Natural killer cell (primary cell): ENCODE measurements around the gene PTPRA. TPM values are rescaled to one million over a fixed set of nuclear protein-coding genes. Genes with fewer than 3 reads are reported as not detected.

Experiments
- ATAC-seq, 3 donors: fragments of 150-1000 bp in 2 of 3; fragments of 200-7000 bp in 1 of 3; cut with Tn5 transposase; 1 replicate in 1 of 3; 2 replicates in 2 of 3; pipeline ENCODE4 v1.10.0; 2021; ENCODE audit warnings: mild to moderate bottlenecking in 2 of 3, moderate library complexity in 2 of 3
- DNase-seq, 2 donors: peaks; one replicate each; pipeline versions ENCODE4 v3.0.0 to v3.0.0-alpha.2; 2013 to 2021; ENCODE audit warnings: mixed read lengths in 1 of 2
- H3K27ac ChIP-seq: one replicate; pipeline ENCODE4 v1.5.1; 2013; ENCODE audit warnings: mild to moderate bottlenecking, low read length
- H3K27me3 ChIP-seq: one replicate; pipeline ENCODE4 v1.6.1; 2013; ENCODE audit warnings: low read length; ENCODE audit not compliant: control insufficient read depth, insufficient read depth
- H3K36me3 ChIP-seq: one replicate; pipeline ENCODE4 v1.6.1; 2013; ENCODE audit warnings: low read length; ENCODE audit not compliant: control insufficient read depth, insufficient read depth
- H3K4me1 ChIP-seq: one replicate; pipeline ENCODE4 v1.6.1; 2013; ENCODE audit warnings: low read length; ENCODE audit not compliant: control insufficient read depth, insufficient read depth
- H3K4me3 ChIP-seq: one replicate; pipeline ENCODE4 v1.5.1; 2013; ENCODE audit warnings: low read length
- H3K9me3 ChIP-seq: one replicate; pipeline ENCODE4 v1.6.1; 2013; ENCODE audit warnings: low read length; ENCODE audit not compliant: control insufficient read depth, insufficient read depth
- H3K27ac Mint-ChIP-seq, 2 donors: one replicate each; pipeline ENCODE4 v1.8.0; 2022; ENCODE audit warnings: mild to moderate bottlenecking in 2 of 2, mixed read lengths in 2 of 2, moderate library complexity in 1 of 2
- H3K27me3 Mint-ChIP-seq, 2 donors: one replicate each; pipeline ENCODE4 v1.8.0; 2022; ENCODE audit warnings: low read depth in 2 of 2, mixed read lengths in 2 of 2
- H3K36me3 Mint-ChIP-seq: one replicate; pipeline ENCODE4 v1.8.0; 2022; ENCODE audit warnings: mixed read lengths
- H3K4me1 Mint-ChIP-seq, 2 donors: one replicate each; pipeline ENCODE4 v1.8.0; 2022; ENCODE audit warnings: mixed read lengths in 2 of 2
- H3K4me3 Mint-ChIP-seq: one replicate; pipeline ENCODE4 v1.8.0; 2022; ENCODE audit warnings: mild to moderate bottlenecking, moderate library complexity, mixed read lengths
- H3K9me3 Mint-ChIP-seq, 2 donors: one replicate each; pipeline ENCODE4 v1.8.0; 2022; ENCODE audit warnings: mixed read lengths in 2 of 2
- WGBS: methylation state at CpG from one replicate; pipeline ENCODE4 v1.1.7; 2013; ENCODE audit warnings: missing lambda C conversion rate; ENCODE audit not compliant: insufficient coverage; 5-methylcytosine and 5-hydroxymethylcytosine counted together
- intact Hi-C: fragments of 100-400 bp; cut with micrococcal nuclease; formaldehyde crosslinking; loops from one replicate; pipeline ENCODE4 v1.14.2; 2022
- total RNA-seq, 4 donors: library from RNA; stranded (reverse); fragments of 120-200 nt in 1 of 4; gene quantifications; one replicate each; pipeline versions ENCODE4 v1.2.3 to v1.2.4, GENCODE V29; 2013 to 2022
- TF ChIP-seq, protein P1 (sequence below): fragments of 200-600 bp; IDR thresholded peaks from one replicate; pipeline ENCODE4 v1.8.0; 2022; ENCODE audit warnings: antibody characterized with exemption

Gene PTPRA
- total RNA-seq, 3 donors from 2014 or later (not counting 1 experiment from before 2014, with no cell fraction given), result 125 to 172 (median 141) TPM

DNA sequence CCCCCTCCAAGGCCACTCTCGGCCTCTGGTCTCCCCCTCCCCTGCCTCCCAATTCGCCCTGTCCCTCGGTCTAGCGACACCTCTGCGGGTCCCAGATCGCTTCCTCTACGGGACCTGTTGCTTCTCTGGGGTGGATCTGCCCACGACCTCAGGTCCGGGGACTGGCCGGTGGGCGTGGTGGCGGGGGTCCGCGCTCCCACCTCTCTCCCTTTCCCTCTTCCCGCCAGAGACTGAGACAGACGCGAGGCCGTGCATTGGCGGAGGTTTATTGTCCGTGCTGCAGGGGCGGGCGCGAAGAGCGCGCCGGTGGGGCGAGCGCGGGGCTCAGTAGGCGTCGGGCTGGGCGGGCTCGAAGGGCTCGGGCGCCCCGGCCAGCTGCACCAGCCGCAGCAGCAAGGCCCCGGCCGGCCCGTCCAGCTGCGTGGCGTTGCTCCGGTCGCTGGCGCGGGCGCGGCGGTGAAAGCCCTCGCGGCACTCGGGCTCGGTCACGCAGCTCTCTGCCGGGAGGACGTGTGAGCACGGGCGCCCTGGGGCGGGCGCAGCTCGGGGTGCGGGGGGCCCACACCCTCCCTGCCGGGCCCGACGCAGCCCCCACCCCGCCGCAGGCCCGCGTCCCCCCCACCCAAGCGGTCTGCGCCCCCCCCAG, 209.1 kb downstream of the PTPRA start:
- peaks cover 27% of the 10 kb centered on the region for H3K27me3 ChIP-seq
- 2% methylated on average over 66 of the region's 71 CpGs for WGBS

DNA sequence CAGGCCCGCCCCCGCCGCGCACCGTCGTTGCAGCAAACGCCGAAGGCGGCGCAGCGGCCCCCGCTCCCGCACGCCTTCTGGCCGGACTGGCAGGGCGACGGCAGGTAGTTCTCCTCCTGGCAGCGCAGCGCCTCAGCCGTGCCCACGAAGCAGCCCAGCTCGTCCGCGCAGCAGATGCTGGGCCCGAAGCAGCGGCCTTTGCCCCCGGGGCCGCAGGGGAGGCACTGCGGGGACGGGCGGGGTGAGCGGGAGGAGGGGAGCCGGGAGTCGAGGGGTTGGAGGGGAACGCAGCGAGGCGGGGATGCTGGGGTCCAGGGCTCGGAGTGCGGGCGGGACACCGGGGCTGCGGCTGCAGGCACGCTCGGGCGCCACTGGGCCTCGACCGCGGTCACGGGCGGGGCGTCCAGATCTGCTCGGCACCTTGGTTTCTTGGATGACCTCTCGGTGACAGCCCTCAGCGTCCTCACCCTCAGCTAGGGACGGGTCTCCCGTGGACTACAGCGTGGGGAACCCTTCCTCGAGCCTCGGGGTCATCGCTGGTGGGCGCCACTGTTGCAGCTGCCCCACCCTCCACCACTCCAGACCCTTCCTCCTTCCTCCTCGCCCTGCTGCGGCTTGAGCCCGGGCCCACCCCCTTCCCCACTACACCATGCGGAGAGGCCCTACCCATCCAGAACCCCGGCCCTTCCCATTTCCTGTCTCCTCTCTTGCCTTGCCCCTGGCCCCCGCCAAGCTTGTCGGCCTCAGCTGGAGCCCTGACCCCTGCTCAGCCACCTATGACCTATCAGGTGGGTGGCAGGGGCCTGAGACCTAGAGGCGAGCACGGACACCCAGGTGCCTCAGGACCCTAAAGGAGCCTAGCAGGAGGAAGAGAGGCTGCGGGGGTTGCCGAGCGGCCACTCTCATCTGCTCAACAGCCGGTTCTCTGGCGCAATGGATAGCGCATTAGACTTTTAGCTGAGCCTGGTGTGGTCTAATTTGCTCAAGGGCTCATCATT, 210.0 kb downstream of the PTPRA start:
- H3K9me3 ChIP-seq, result no peaks in the 10 kb centered on the region
- TF ChIP-seq, protein P1, sequence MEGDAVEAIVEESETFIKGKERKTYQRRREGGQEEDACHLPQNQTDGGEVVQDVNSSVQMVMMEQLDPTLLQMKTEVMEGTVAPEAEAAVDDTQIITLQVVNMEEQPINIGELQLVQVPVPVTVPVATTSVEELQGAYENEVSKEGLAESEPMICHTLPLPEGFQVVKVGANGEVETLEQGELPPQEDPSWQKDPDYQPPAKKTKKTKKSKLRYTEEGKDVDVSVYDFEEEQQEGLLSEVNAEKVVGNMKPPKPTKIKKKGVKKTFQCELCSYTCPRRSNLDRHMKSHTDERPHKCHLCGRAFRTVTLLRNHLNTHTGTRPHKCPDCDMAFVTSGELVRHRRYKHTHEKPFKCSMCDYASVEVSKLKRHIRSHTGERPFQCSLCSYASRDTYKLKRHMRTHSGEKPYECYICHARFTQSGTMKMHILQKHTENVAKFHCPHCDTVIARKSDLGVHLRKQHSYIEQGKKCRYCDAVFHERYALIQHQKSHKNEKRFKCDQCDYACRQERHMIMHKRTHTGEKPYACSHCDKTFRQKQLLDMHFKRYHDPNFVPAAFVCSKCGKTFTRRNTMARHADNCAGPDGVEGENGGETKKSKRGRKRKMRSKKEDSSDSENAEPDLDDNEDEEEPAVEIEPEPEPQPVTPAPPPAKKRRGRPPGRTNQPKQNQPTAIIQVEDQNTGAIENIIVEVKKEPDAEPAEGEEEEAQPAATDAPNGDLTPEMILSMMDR, result no peak
- H3K27ac Mint-ChIP-seq, result peak overlapping the region in 1 of 2 donors; percentile 21
- ATAC-seq, result peak; percentile 33 to 51 (median 49)
- H3K4me3 Mint-ChIP-seq, result peak overlapping the region; percentile 59
- H3K4me3 ChIP-seq, result no peak overlapping the region
- H3K27me3 Mint-ChIP-seq, result peaks cover 49 to 54% of the 10 kb centered on the region in 2 donors
- no peaks in the 10 kb centered on the region for H3K9me3 Mint-ChIP-seq
- no peaks in the 10 kb centered on the region for H3K36me3 ChIP-seq
- peaks cover 0 to 6% of the 10 kb centered on the region in 2 donors for H3K4me1 Mint-ChIP-seq
- H3K27me3 ChIP-seq, result peaks cover 24% of the 10 kb centered on the region
- H3K27ac ChIP-seq, result no peak overlapping the region
- DNase-seq, result no peak
- H3K4me1 ChIP-seq, result peaks cover 13% of the 10 kb centered on the region
- H3K36me3 Mint-ChIP-seq, result no peaks in the 10 kb centered on the region
- intact Hi-C loops, result no loop called here
- 3% methylated on average over 76 of the region's 76 CpGs for whole genome bisulfite sequencing

More for the DNA sequence above, 209.1 kb downstream of the PTPRA start:
- no peak overlapping the region for H3K27ac Mint-ChIP-seq
- peaks cover 15% of the 10 kb centered on the region for H3K4me1 ChIP-seq
- no peaks in the 10 kb centered on the region for H3K36me3 ChIP-seq
- intact Hi-C loops, result no loop called here
- H3K9me3 ChIP-seq, result no peaks in the 10 kb centered on the region
- ATAC-seq, result peak; percentile 38 to 64 (median 43)
- peak overlapping the region; percentile 72 for H3K4me3 Mint-ChIP-seq
- H3K4me3 ChIP-seq, result no peak overlapping the region
- H3K36me3 Mint-ChIP-seq, result no peaks in the 10 kb centered on the region
- peak in 1 of 2 donors; percentile 37 for DNase-seq
- H3K27ac ChIP-seq, result no peak overlapping the region
- TF ChIP-seq, protein P1, result no peak
- peaks cover 5 to 12% of the 10 kb centered on the region in 2 donors for H3K4me1 Mint-ChIP-seq
- peaks cover 48 to 54% of the 10 kb centered on the region in 2 donors for H3K27me3 Mint-ChIP-seq
- no peaks in the 10 kb centered on the region for H3K9me3 Mint-ChIP-seq

DNA sequence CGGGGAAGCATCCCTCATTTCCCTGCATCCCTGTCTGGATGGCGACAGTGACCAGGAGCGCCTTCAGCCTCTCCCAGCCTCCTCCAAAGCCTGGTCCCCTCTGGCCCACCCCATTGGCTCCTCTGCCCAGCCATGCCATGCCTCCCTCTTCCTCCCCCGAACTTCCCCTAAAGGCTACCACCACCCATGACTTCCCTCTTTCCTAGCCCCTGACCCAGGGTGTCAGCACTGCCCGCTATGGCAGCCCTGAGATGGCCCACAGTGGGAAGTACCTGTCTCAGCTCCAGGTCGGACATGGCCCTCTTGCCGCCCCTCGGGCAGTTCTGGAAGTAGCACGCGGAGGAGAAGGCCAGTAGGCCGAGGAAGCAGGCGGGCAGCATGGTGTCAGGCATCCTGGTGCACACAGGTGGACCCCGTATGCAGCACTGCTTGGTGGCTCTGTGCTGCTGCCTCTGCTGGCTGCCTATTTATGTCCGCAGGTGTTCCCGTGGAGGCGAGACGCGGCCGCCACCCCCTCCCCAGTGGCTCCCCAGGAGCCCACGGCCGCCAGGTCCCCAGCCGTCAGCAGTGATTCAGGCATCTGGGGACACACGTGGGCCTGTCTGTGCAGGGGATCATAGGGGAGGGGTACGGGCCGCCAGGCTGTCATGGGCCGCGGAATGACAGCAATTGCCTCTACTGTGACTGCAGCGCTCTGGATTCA, 211.2 kb downstream of the PTPRA start, which contains the start of gene AVP:
TSS of gene AVP (minus strand) at position 442 of the 703 bp plus-strand sequence. CDS start at position 392, 50 bp downstream.
- no peaks in the 10 kb centered on the region for H3K9me3 ChIP-seq
- H3K4me1 ChIP-seq, result peaks cover 13% of the 10 kb centered on the region
- H3K4me3 Mint-ChIP-seq, result peak within 1 kb of the TSS; percentile 59
- peaks cover 47 to 48% of the 10 kb centered on the region in 2 donors for H3K27me3 Mint-ChIP-seq
- no peak within 1 kb of the TSS for H3K4me3 ChIP-seq
- no peak within 1 kb of the TSS for H3K27ac ChIP-seq
- intact Hi-C loops, result no loop called here
- no peak for ATAC-seq
- no peaks in the 10 kb centered on the region for H3K36me3 Mint-ChIP-seq
- H3K27me3 ChIP-seq, result peaks cover 28% of the 10 kb centered on the region
- H3K9me3 Mint-ChIP-seq, result no peaks in the 10 kb centered on the region
- no peak for DNase-seq
- H3K4me1 Mint-ChIP-seq, result peaks cover 0 to 6% of the 10 kb centered on the region in 2 donors
- TF ChIP-seq, protein P1, result no peak
- WGBS, result 44% methylated on average over 28 of the region's 28 CpGs
- no peaks in the 10 kb centered on the region for H3K36me3 ChIP-seq
- peak within 1 kb of the TSS in 1 of 2 donors; percentile 21 for H3K27ac Mint-ChIP-seq
